ENCODE data around the gene TNFSF15. TPM values are rescaled to one million over a fixed set of nuclear protein-coding genes. Genes with fewer than 3 reads are reported as not detected.

TNFSF15 gene
- total RNA-seq, 1 donor from 2014 or later = 0.37 TPM

- H3K27me3 Mint-ChIP-seq (ENCODE audit: low read depth) = peaks cover 7% of the 10 kb centered on the region
- H3K9me3 Mint-ChIP-seq (ENCODE audit: low read depth) = peaks cover 8% of the 10 kb centered on the region
- DNase-seq (ENCODE audit: low spot score) = no peak
- H3K4me1 Mint-ChIP-seq (ENCODE audit: low read depth) = no peaks in the 10 kb centered on the region
- H3K4me3 Mint-ChIP-seq (ENCODE audit: unreplicated experiment) = no peak overlapping the region
- TF ChIP-seq, protein P1, sequence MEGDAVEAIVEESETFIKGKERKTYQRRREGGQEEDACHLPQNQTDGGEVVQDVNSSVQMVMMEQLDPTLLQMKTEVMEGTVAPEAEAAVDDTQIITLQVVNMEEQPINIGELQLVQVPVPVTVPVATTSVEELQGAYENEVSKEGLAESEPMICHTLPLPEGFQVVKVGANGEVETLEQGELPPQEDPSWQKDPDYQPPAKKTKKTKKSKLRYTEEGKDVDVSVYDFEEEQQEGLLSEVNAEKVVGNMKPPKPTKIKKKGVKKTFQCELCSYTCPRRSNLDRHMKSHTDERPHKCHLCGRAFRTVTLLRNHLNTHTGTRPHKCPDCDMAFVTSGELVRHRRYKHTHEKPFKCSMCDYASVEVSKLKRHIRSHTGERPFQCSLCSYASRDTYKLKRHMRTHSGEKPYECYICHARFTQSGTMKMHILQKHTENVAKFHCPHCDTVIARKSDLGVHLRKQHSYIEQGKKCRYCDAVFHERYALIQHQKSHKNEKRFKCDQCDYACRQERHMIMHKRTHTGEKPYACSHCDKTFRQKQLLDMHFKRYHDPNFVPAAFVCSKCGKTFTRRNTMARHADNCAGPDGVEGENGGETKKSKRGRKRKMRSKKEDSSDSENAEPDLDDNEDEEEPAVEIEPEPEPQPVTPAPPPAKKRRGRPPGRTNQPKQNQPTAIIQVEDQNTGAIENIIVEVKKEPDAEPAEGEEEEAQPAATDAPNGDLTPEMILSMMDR (IDR thresholded peaks at IDR 0.05) = no peak
- H3K36me3 Mint-ChIP-seq (ENCODE audit: low read depth) = no peaks in the 10 kb centered on the region
- no peak overlapping the region for H3K27ac Mint-ChIP-seq (ENCODE audit: unreplicated experiment)
These were observed 24.0 kb upstream of the TNFSF15 start for GRCh38 chr9:114829574-114830440.

DNA sequence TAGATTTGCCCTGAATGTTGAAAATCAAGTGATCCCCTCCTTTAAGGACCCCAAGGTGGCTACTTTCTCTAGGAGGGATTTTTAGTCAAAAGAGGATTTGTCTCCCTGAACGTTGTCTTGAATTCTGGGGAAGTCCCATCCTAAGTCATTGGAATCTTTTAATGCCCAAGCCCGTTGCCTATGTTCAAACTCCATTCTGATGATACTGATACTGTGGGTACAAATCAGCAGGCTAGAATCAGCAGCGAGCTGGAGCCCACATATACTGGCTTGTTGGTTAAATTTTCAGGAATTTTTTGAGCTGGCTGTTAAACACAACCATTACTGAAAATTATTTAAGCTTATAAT, 22.4 kb upstream of the TNFSF15 start:
- no peak overlapping the region for H3K4me3 Mint-ChIP-seq (ENCODE audit: unreplicated experiment)
- H3K4me1 Mint-ChIP-seq (ENCODE audit: low read depth) = no peaks in the 10 kb centered on the region
- TF ChIP-seq, protein P1 (IDR thresholded peaks at IDR 0.05) = no peak
- peaks cover 7% of the 10 kb centered on the region for H3K27me3 Mint-ChIP-seq (ENCODE audit: low read depth)
- H3K9me3 Mint-ChIP-seq (ENCODE audit: low read depth) = peaks cover 8% of the 10 kb centered on the region
- DNase-seq (ENCODE audit: low spot score) = no peak
- no peak overlapping the region for H3K27ac Mint-ChIP-seq (ENCODE audit: unreplicated experiment)
- no peaks in the 10 kb centered on the region for H3K36me3 Mint-ChIP-seq (ENCODE audit: low read depth)

DNA sequence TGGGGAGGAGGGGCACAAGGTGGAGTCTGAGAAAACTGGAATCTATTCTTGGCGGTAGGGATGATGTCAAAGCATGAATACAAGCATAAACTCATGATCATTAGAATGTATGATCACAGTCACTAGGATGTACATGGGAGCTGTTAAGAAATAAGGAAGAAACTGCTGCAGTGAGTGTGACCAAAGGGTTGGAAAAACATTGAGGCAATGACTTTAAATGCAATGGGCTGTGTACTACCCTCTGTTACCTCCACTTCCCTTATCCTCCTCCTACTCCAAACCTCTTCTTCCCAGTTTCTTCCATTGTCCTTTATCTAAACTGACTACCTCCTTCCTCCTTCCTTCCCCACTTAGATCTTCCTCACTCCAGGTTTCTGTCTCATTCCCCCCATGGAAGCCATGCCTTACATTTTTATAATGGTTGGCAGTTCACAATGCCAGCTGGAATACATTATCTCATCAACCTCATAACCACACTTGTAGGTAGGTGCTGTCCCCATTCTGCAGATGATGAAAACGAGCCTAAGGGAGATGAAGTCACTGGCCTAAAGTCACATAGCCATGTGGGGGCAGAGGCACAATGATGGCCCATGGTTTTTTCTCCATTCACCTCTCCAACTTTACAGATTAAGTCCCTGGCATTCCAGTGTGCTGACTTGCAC, 21.9 kb upstream of the TNFSF15 start:
- Mint-ChIP-seq H3K4me3 (ENCODE audit: unreplicated experiment) (no peak overlapping the region), H3K27ac (ENCODE audit: unreplicated experiment) (no peak overlapping the region), H3K36me3 (ENCODE audit: low read depth) (no peaks in the 10 kb centered on the region), H3K4me1 (ENCODE audit: low read depth) (no peaks in the 10 kb centered on the region), H3K9me3 (ENCODE audit: low read depth) (peaks cover 8% of the 10 kb centered on the region), H3K27me3 (ENCODE audit: low read depth) (peaks cover 7% of the 10 kb centered on the region)
- TF ChIP-seq, protein P1 (IDR thresholded peaks at IDR 0.05) = no peak
- DNase-seq (ENCODE audit: low spot score) = no peak

GRCh38 chr9:114826431-114826830, 20.6 kb upstream of the TNFSF15 start:
- Mint-ChIP-seq H3K27ac (ENCODE audit: unreplicated experiment) (no peak overlapping the region), H3K27me3 (ENCODE audit: low read depth) (peaks cover 7% of the 10 kb centered on the region), H3K36me3 (ENCODE audit: low read depth) (no peaks in the 10 kb centered on the region), H3K4me1 (ENCODE audit: low read depth) (no peaks in the 10 kb centered on the region), H3K9me3 (ENCODE audit: low read depth) (peaks cover 2% of the 10 kb centered on the region), H3K4me3 (ENCODE audit: unreplicated experiment) (no peak overlapping the region)
- TF ChIP-seq, protein P1 (IDR thresholded peaks at IDR 0.05) = no peak
- no peak for DNase-seq (ENCODE audit: low spot score)

DNA sequence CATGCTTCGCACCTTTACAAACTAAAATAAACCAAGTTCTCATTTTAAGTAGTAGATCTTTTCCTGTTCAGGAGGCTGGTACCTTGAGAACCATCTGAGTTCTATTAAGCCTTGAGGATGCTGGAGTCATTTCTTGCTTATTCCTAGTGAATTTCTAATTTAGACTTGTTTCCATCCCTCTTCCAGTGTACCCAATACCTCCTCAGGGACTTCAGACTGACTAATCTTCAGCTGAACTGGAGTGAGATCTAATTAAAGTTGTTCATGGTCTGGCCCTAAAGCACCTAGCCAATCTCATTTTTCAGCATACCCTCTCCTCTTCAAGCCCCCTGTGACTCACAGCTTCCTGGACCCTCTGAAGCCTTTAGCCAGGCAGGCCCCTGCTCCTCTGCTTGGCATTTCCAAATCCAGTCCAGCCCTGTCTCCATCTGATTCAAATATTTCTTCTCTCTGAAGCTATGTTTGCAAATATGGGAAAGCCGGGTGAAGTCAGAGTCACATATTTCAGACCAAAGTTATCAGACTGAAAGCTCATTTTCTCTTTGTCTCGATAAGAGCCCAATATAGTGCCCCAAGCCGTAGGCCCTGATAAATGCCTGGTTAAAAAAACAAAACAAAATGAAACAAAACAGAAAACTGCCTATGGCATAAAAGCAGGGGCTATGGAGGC, 19.4 kb upstream of the TNFSF15 start:
- Mint-ChIP-seq H3K4me1 (ENCODE audit: low read depth) (no peaks in the 10 kb centered on the region), H3K36me3 (ENCODE audit: low read depth) (no peaks in the 10 kb centered on the region), H3K4me3 (ENCODE audit: unreplicated experiment) (no peak overlapping the region), H3K9me3 (ENCODE audit: low read depth) (no peaks in the 10 kb centered on the region), H3K27ac (ENCODE audit: unreplicated experiment) (no peak overlapping the region), H3K27me3 (ENCODE audit: low read depth) (peaks cover 1% of the 10 kb centered on the region)
- no peak for DNase-seq (ENCODE audit: low spot score)
- TF ChIP-seq, protein P1 (IDR thresholded peaks at IDR 0.05) = no peak

Measured in chondrocyte (in vitro differentiated cells).